CD4-positive, alpha-beta T cell (primary cell): ENCODE results near the gene CMKLR1. TPM values are rescaled to one million over a fixed set of nuclear protein-coding genes. Genes with fewer than 3 reads are reported as not detected.

Source experiments
- ATAC-seq: fragments of 200-7000 bp; cut with Tn5 transposase; one replicate; pipeline ENCODE4 v1.10.0; 2022; ENCODE audit warnings: mild to moderate bottlenecking; ENCODE audit not compliant: poor library complexity
- CTCF ChIA-PET: fragments of 350-600 bp; sonication (Branson Sonifier 250); formaldehyde crosslinking; loops from one replicate; lab custom pipeline; 2021; ENCODE audit warnings: antibody characterized with exemption, inconsistent platforms; lab: Charles Lee
- POLR2A ChIA-PET: fragments of 350-600 bp; sonication (Branson Sonifier 250); formaldehyde crosslinking; loops from one replicate; lab custom pipeline; 2021; ENCODE audit warnings: antibody characterized with exemption, inconsistent platforms; lab: Charles Lee
- DNase-seq, 14 experiments: peaks; one replicate each; pipeline ENCODE4 v3.0.0-alpha.2; 2013 to 2020; ENCODE audit warnings: mixed read lengths in 2 of 14
- H3K27ac ChIP-seq, 2 donors: one replicate each; pipeline versions ENCODE4 v1.5.1 to v1.7.0; 2013; ENCODE audit warnings: low read length in 2 of 2, low read depth in 1 of 2, mild to moderate bottlenecking in 1 of 2
- H3K27me3 ChIP-seq, 2 experiments: 1 replicate in 1 of 2; 2 replicates in 1 of 2; pipeline versions ENCODE4 v1.6.1 to v1.7.0; 2013; ENCODE audit warnings: low read length in 2 of 2, control low read depth in 1 of 2, mild to moderate bottlenecking in 1 of 2, moderate library complexity in 1 of 2; ENCODE audit not compliant: insufficient read depth in 2 of 2, control insufficient read depth in 1 of 2
- H3K36me3 ChIP-seq: one replicate; pipeline ENCODE4 v1.6.1; 2013; ENCODE audit warnings: low read length, control low read depth; ENCODE audit not compliant: insufficient read depth
- H3K4me1 ChIP-seq: one replicate; pipeline ENCODE4 v1.6.1; 2013; ENCODE audit warnings: low read length, control low read depth; ENCODE audit not compliant: insufficient read depth
- H3K4me3 ChIP-seq: one replicate; pipeline ENCODE4 v1.5.1; 2013; ENCODE audit warnings: mild to moderate bottlenecking, low read length, moderate library complexity
- H3K9me3 ChIP-seq, 2 experiments: 1 replicate in 1 of 2; 2 replicates in 1 of 2; pipeline versions ENCODE4 v1.6.1 to v1.7.0; 2013; ENCODE audit warnings: low read length in 2 of 2, mild to moderate bottlenecking in 2 of 2, control low read depth in 1 of 2, moderate library complexity in 1 of 2; ENCODE audit not compliant: control insufficient read depth in 1 of 2, insufficient read depth in 1 of 2
- H3K27ac Mint-ChIP-seq: one replicate; pipeline ENCODE4 v1.8.0; 2020; ENCODE audit warnings: mixed read lengths
- H3K27me3 Mint-ChIP-seq: one replicate; pipeline ENCODE4 v1.8.0; 2021; ENCODE audit warnings: mixed read lengths
- H3K36me3 Mint-ChIP-seq: one replicate; pipeline ENCODE4 v1.8.0; 2021; ENCODE audit warnings: low read depth, mixed read lengths
- H3K4me1 Mint-ChIP-seq: one replicate; pipeline ENCODE4 v1.8.0; 2021; ENCODE audit warnings: low read depth, mixed read lengths
- H3K4me3 Mint-ChIP-seq: one replicate; pipeline ENCODE4 v1.8.0; 2020; ENCODE audit warnings: mild to moderate bottlenecking, mixed read lengths
- H3K9me3 Mint-ChIP-seq: one replicate; pipeline ENCODE4 v1.8.0; 2020; ENCODE audit warnings: mixed read lengths
- intact Hi-C, 2 experiments: fragments of 100-400 bp; cut with DNase I in 1 of 2; cut with micrococcal nuclease in 1 of 2; formaldehyde crosslinking; loops; one replicate each; pipeline versions ENCODE4 v1.15.1 to v1.9.0; 2023 to 2025; cut with DNase I, micrococcal nuclease
- total RNA-seq, 174 experiments: library from RNA in 2 of 174; stranded (reverse) in 2 of 174; gene quantifications; one replicate each; pipeline ENCODE4 v1.2.3 and lab custom pipeline; 2021 to 2026
- TF ChIP-seq, protein P1 (sequence below): fragments of 200-600 bp; IDR thresholded peaks from one replicate; pipeline ENCODE4 v1.8.0; 2022; ENCODE audit warnings: antibody characterized with exemption, mild to moderate bottlenecking

The CMKLR1 gene
- total RNA-seq, 2 experiments from 2014 or later = not detected

DNA sequence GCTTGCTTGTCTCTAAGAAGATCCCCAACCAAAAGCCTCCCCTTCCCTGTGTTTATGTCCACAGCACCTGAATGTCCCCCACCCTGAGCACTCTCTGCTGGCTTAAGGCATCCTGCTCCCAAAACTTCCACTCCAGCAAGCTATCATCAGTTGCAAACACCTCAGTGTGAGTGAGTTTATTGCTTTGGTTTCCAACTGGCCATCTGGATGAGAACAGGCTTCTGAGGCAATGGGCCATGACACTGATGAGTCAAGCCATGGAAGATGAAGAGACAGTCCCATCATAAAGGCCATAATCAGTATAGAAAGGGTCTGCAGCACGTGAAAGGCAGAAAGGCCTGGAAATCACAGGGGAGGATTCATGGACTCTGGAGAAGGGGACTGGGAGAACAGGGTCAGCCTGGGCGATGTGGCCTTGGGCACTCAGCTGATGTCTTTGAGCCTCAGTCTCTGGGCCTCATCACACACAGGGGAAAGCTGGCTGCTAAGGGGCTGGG lies 12.8 kb downstream of the CMKLR1 start:
- Mint-ChIP-seq H3K27ac (no peak overlapping the region), H3K9me3 (no peaks in the 10 kb centered on the region), H3K4me1 (no peaks in the 10 kb centered on the region), H3K36me3 (no peaks in the 10 kb centered on the region), H3K27me3 (peaks cover 3% of the 10 kb centered on the region), H3K4me3 (no peak overlapping the region)
- TF ChIP-seq, protein P1, sequence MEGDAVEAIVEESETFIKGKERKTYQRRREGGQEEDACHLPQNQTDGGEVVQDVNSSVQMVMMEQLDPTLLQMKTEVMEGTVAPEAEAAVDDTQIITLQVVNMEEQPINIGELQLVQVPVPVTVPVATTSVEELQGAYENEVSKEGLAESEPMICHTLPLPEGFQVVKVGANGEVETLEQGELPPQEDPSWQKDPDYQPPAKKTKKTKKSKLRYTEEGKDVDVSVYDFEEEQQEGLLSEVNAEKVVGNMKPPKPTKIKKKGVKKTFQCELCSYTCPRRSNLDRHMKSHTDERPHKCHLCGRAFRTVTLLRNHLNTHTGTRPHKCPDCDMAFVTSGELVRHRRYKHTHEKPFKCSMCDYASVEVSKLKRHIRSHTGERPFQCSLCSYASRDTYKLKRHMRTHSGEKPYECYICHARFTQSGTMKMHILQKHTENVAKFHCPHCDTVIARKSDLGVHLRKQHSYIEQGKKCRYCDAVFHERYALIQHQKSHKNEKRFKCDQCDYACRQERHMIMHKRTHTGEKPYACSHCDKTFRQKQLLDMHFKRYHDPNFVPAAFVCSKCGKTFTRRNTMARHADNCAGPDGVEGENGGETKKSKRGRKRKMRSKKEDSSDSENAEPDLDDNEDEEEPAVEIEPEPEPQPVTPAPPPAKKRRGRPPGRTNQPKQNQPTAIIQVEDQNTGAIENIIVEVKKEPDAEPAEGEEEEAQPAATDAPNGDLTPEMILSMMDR = no peak
- ChIA-PET CTCF (no interaction called here), POLR2A (no interaction called here)
- Histone ChIP-seq H3K4me3 (no peak overlapping the region), H3K27ac (no peak overlapping the region), H3K36me3 (no peaks in the 10 kb centered on the region), H3K9me3 (no peaks in the 10 kb centered on the region), H3K27me3 (no peaks in the 10 kb centered on the region), H3K4me1 (no peaks in the 10 kb centered on the region)
- DNase-seq (no peak), ATAC-seq (no peak)
- intact Hi-C loops = no loop called here

- Histone ChIP-seq H3K9me3 (no peaks in the 10 kb centered on the region), H3K4me3 (no peak overlapping the region), H3K36me3 (no peaks in the 10 kb centered on the region), H3K27ac (no peak overlapping the region), H3K4me1 (peaks cover under 1% of the 10 kb centered on the region), H3K27me3 (no peaks in the 10 kb centered on the region)
- POLR2A ChIA-PET = no interaction called here
- Mint-ChIP-seq H3K36me3 (no peaks in the 10 kb centered on the region), H3K4me1 (no peaks in the 10 kb centered on the region), H3K9me3 (no peaks in the 10 kb centered on the region), H3K4me3 (no peak overlapping the region), H3K27me3 (peaks cover 3% of the 10 kb centered on the region), H3K27ac (no peak overlapping the region)
- ATAC-seq (no peak), DNase-seq (no peak)
- CTCF ChIA-PET = no interaction called here
- intact Hi-C loops = no loop called here
- TF ChIP-seq, protein P1 = no peak
Observed at GRCh38 chr12:108325549-108325948, 13.6 kb downstream of the CMKLR1 start.

DNA sequence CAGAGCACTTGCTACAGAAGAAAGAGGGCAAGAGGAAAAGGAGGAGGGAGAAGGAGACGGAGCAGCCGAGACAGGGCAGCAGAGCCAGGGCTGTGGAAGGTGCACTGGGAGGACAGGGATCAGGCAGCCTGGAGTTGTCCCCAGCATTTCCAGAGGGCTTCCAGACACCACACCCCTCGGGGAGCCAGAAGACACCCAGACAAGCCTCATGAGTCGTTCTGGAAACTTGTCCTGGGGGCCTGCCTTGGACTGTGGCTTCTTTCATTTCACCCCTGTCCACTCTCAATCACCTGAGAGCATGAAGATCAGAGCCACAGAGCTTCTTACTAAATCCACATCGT lies 14.1 kb downstream of the CMKLR1 start:
- POLR2A ChIA-PET = no interaction called here
- H3K36me3 Mint-ChIP-seq = no peaks in the 10 kb centered on the region

More for the DNA sequence above, 14.1 kb downstream of the CMKLR1 start:
- no peak overlapping the region for H3K4me3 Mint-ChIP-seq
- DNase-seq (no peak), ATAC-seq (no peak)
- peaks cover 3% of the 10 kb centered on the region for H3K27me3 Mint-ChIP-seq
- no peaks in the 10 kb centered on the region for H3K9me3 Mint-ChIP-seq
- no peak overlapping the region for H3K27ac ChIP-seq
- no peak overlapping the region for H3K27ac Mint-ChIP-seq
- no peaks in the 10 kb centered on the region for H3K36me3 ChIP-seq
- CTCF ChIA-PET = no interaction called here
- no peaks in the 10 kb centered on the region for H3K27me3 ChIP-seq
- TF ChIP-seq, protein P1 = no peak
- peaks cover 2% of the 10 kb centered on the region for H3K4me1 ChIP-seq
- no peak overlapping the region for H3K4me3 ChIP-seq
- intact Hi-C loops = no loop called here
- no peaks in the 10 kb centered on the region for H3K4me1 Mint-ChIP-seq
- H3K9me3 ChIP-seq = no peaks in the 10 kb centered on the region
